GM18517 (cell line): ENCODE measurements around the gene NOSTRIN.
"Not testable (repeated sequence)": the region's sequence is repeated elsewhere in the genome, so short reads cannot be mapped to it uniquely, and the experiment has no call there.

Experiments used
- ATAC-seq: cut with Tn5 transposase; IDR thresholded peaks from one replicate; pipeline ENCODE4 v1.9.1; 2021; ENCODE audit warnings: mild to moderate bottlenecking, moderate library complexity; ENCODE audit not compliant: unreplicated experiment

Gene NOSTRIN

DNA sequence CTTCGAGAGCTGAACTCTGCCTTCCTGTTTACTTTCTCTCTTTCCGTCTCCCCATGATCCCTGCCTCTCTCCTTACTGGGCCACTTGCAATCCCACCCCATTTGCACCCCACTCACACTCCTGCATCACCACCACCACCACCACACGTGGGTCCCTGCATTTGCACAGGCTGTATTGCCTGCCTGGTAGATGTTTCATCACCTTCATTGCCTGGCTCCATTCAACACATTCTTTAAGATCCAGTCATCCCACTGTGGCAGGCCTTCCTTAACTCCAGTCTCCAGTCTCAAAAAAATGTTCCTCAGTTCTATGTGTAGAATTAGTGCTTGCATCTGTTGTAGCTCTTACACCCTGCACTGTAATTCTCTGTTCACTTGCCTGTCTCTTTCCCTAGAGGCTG, 13.9 kb downstream of the NOSTRIN start:
- ATAC-seq: no peak

DNA sequence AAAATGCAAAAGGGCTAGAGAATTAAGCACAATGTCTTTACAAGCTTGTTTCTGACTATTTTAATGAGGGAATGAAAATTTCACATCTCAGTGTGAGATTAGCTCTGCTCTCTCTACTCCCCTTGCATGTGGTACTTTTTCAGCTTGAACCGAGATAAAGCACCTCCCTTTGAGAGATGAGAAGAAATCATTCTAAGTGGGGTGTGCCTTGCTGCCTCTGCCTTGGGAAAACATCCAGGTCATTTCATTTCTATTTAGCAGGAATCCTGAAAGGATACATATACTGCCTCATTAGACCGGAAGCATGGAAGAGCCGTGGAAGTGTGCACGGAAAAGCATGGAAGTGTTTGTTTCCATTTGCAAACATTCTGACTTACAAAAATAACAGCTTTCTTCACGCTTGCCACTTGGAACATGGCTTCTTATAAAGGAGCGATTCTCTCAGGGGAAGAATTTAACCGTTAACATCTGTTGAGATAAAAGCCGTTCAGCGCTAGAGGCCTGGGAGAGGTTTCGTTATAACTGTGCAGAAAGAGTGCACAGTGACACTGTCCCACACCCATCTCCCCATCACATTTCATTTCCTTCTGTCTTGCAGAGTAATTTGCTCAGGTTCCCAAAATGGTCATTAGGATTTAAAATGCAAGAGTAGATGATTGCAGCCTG, 16.7 kb downstream of the NOSTRIN start:
- no peak for ATAC-seq

DNA sequence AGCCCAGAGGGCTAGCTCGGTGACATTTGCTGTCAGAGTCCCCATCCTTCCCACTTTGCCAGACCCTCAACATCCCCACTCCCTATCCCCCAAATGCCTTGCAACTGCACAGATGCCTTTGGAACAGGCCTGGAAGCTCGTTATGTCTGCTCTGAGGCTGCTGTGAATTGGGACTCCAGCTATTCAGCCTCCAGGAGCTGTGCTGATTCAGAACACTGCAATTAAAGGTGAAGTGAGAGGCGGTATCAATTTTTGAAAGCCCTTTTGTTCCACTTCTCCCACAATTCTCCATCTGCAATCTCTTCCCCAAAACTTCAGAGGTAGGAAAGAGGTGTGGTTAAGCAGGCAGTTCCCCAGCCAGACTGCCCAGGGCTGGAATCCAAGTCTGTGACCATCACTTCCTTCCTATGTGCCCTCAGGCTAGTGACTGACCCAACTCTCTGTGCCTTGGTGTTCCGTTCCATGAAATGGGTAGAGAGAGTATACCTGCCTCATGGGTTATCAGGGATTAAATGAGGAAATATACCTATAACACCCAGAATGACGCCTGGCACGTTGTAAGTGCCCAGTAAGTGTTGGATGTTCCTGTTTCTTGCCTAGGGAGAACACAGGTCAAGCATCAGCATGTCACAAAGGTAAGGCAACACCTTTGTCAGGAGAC, 17.5 kb downstream of the NOSTRIN start:
- no peak for ATAC-seq

DNA sequence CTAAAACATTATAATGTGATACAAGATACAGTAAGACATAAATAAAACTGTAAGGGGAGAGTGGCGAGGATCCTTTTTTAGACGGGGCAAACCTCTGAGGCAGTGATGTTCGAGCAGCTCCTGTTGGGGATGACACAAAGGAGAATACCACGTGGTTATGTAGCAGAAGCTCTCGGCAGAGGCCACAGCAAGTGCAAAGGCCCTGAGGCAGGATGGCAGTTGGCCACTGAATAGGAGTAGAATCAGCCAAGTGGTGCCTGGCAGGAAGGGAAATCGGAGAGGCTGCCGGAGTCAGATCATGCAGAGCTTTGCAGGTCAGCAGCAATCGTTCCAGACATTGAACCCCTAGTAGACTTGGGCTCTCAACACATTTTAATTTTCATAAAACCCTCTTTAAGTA, 19.1 kb downstream of the NOSTRIN start:
- ATAC-seq: no peak

DNA sequence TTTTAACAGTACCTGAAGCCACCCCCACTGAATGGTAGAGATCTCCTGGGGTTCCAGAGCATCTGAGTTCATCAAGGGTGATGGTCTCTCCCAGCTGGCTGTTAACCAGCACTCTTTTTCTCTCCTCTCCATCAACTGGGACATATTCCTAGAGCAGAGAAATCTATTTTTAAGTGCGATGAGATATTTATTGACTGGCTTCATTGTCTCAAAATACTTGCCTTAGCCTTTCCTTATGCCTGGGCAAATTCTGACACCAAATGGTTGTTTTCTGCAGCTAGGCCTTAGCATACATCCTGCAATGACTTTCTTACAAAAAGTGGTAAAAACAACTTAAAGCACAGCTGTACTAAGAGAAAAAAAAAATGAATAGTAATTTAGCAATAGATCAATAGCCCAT, 19.6 kb downstream of the NOSTRIN start:
- no peak for ATAC-seq

DNA sequence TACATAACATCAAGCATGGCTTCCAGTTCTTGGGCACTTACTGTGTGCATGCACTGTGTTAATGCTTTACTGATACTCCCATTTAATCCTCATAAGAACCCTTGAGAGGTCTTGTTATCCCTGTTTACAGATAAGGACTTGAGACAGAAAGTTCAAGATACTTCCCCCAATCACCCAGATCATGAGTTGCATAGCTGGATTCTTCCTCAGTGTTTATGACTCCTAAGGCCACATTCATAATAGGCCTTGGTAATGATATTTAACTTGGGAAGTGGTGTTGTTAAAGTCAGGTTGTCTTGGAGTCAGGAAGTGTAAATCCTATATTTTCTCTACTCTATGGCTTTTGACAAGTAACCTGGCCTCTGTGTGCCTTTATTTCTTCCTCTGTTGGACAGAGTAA, 22.7 kb downstream of the NOSTRIN start:
- ATAC-seq: no peak

DNA sequence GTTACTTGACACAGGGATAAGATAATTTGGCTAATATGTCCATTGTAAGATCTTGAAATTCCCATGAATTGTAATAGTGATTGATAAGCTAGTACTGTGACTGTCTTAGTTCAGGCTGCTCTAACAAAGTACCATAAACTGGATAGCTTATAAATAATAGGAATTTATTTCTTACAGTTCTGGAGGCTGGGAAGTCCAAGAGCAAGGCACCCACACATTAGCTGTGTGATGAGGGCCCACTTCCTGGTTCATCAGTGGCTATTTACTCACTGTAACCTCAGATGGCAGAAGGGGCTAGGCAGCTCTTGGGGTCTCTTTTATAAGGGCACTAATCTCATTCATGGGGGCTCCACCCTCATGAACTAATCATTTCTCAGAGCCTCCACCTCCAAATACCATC, 28.5 kb downstream of the NOSTRIN start:
- ATAC-seq: no peak

DNA sequence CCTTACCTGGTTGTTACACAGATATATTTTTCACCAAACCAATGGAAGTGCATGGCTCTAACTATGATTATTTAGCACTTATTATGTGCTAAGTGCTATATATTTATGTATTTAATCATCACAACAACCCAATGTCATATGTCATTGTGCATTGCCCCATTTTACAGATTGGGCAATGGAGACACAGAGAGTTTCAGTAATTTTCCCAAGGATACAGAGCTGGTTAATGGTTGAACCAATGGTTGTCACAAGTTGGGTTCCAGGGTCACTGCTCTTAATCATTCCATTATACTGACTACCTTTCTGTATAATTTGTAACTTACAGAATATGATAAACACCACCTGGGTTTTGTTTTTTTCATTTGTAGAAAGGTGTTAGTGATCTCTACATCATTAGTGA, 29.2 kb downstream of the NOSTRIN start:
- ATAC-seq: no peak

DNA sequence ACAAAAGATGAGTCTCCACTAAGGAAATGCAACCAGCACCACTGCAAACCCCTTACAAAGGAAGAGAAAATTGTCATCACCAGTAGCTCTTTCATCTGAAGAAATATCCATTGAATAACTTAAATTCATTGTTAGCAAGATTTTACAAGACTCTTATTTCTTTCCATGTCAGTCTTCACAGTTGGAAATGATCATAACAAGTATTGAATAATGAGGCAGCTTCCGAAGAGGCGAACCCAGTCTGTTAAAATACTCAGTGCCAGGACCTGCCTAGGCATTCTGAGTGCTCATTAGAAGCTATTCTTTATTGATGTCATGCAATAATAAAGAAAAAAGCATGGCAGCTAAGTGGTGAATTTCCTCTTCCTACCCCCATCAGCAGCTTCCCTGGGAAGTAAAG, 33.5 kb downstream of the NOSTRIN start:
- no peak for ATAC-seq

DNA sequence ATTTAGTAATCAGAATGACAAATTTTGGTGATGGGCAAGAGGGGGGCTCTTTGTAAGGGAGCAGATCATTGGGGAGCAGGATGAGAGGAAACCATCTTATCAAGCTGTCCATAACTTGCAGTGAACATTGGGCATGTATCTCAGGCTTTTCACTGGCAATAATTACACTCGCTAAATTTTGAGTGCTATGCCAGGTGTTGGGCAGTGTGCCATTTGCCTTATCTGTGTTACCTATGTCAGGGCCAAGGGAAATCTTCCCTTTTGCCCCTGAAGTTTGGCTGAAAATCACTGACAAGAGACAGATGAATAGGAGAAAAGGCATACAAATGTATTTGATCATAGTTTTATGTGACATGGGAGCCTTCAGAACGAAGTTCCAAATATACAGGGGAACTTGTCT, 39.0 kb downstream of the NOSTRIN start:
- ATAC-seq: no peak

DNA sequence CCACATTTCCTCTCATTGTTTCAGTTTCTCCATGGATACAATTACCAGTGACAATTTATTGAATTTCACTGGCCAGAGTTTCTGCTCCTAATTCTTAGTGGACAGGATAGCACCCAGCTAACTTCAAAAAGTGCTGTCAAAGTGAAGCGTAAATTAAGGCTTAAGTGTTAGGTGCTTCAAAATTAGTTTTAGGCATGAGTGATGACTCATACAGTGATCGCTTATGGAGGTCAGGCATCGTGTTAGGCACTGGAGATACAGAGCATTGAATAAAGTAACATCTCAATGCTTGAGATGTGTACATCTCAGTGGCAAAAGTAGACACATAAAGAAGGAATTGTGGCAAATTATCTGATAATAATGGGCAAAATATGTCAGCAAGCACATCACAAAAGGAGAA, 40.8 kb downstream of the NOSTRIN start:
- ATAC-seq: no peak

DNA sequence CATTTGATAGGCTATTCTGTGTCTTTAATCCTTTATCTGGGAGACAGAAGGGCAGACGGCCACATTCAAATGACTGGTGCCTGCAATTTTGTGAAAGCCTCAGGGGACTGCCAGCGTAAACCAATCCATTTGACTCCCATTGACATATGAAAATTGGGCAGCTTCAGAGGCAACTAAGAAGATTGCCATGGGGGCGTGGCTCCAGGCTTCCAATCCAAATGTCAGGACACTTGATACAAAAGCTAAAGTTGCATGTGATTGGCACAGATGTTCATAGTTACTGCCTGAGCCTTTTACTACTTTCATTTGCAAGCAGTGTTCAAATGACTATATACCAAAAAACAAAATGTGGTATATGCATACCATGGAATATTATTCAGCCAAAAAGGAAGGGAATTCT, 45.8 kb downstream of the NOSTRIN start:
- ATAC-seq: no peak

DNA sequence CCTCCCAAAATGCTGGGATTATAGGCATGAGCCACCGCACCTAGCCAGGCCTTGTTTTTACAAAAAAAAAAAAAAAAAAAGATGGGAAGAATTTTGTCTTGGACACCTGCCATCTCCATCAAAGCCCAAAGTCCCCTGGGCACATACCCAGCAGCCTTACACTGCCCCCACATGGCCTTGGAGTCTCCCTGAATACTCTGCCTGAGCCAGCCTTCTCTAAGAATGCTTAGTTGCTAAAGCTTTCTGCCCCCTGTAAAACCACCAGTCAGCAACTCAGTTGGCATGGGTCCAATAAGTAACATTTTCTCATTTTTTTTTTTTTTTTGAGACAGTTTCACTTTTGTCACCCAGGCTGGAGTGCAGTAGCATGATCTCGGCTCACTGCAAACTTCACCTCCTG, 47.2 kb downstream of the NOSTRIN start:
- ATAC-seq: no peak

DNA sequence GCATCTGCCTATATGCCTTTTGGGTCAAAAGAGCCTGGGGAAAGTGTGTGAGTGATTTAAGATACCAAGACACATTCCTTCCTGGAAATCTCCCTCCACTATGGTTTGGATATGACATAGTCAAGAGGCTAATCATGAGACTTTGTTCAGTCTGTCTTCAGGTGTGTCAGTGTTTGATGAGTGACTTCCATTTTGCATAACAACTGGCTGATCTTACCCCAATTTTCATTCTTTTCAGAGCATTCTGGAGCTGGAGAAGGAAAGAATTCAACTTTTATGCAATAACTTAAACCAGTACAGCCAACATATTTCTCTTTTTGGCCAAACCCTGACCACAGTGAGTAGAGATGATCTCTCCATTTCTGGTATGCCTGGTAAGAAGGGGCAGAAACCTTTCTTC, 48.4 kb downstream of the NOSTRIN start:
- ATAC-seq: no peak

DNA sequence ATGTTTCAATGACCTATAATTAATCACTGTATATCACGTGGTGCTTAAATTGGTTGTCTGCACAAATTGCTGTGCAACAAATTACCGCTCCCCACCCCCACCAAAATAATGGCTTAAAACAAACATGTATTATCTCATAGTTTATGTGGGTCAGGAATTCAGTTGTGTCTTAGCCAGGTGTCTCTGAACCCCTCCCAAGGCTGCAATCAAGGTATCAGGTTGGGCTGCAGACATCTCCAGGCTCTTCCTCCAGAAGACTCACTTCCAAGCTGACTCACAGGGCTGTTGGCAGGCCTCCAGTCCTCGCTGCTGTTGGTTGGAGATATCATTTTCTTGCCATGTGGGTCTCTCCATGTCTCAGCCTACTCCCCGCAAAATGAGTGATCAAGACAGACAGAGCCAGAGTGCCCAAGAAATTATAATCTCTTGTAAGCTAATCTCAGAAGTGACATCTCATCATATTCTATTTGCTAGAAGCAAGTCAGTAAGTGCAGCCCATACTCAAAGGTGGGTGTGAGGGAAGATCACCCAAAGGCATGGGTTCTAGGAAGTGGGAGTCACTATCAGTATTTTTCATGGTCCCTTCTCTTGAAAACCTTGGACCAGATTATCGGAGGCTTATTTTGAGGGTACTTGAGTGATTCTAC, 49.4 kb downstream of the NOSTRIN start:
- no peak for ATAC-seq

DNA sequence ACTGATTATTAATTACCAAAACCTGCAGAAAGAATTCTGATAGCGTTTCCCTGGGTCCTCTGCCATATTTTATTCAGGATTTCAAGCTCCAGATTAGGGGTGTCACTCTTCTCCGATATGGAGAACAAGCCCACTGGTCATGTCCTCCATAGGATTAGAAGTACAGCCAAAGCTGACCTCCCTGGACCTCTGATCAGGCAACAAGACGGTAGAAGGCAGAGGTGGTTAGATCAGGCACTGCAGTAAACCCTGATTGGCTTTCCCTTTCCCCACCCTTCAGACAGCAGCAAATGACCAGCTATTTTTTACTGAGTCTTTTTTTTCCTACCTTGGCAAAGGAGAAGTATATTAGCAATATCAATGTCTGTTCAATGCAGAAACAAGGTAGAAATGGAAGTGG, 50.0 kb downstream of the NOSTRIN start:
- ATAC-seq: no peak

DNA sequence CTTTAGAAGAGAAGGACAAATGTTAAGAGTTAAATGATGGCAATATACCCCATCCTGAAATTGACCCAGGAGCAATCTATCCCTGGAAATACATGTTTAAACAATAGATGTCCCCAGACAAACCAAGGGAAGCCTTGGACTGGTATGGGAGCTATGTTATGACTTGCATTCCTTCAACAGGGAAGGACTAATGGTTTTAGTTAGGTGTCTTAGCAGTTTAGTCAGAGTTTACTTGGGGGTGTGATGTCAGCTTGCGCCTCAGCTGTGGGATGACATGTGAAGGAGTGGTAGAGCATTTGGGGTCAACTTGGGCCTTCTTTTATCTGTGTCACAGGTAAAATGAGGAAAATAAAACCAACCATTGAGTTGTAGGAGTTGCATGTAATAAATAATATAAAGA, 51.0 kb downstream of the NOSTRIN start:
- ATAC-seq: no peak

DNA sequence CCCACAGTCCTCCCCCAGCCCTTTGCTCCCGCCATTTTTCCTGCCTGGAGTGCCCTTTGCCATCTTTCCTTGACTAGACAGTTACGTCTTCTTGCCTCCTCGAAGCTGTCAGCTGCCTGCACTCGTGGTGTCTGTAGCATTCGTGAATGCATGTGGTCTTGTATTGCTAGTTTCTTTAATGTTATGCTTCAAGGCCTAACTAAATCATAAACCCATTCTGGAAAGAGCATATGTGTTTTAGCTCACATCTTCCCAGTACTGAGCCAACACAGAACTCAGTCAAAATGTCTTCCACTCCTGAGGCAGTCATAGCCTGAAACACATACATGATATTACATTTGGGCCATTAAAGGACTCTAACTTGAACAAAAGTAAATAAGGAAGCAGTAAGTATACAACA, 52.2 kb downstream of the NOSTRIN start:
- ATAC-seq: no peak

DNA sequence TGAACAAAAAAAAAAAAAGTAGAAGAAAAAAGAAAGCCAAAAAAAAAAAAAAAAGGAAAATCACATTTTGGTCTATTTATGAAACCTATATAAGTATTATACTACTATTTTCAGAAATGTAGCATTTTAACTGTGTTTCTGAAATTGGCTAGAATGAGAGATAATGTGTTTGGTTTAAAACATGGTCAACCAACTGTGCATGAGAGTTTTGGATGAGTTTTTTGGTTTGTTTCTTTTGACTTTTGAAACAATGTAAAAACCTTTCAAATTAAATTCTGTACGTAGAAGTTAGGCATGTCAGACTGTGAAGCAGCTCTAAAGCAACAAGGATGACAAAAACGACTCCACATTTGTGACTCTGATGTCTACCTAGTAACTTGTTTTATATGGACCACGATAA, 53.2 kb downstream of the NOSTRIN start:
- ATAC-seq: no peak

DNA sequence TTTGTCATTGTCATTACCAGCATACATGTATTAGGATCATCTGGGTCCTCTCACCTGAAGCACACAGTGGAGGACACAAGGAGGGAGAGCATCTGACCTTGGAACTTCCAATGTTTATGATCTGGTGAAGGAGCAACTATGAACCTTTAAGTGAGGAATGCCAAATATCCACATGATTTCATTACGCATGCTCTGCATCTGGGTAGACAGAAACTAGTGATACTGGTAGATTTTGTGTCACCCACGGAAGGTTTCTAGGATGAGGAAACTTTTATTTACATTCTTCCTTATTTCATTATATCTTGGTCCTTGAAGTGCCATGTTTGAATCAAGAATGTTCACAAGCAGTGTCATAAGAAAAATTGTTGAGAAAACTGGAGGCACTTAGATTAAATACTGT, 55.7 kb downstream of the NOSTRIN start:
- no peak for ATAC-seq

DNA sequence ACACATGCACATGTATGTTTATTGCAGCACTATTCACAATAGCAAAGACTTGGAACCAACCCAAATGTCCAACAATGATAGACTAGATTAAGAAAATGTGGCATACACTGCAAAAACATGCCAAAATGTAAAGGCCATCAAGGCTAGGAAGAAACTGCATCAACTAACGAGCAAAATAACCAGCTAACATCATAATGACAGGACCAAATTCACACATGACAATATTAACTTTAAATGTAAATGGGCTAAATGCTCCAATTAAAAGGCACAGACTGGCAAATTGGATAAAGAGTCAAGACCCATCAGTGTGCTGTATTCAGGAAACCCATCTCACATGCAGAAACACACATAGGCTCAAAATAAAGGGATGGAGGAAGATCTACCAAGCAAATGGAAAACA, 64.7 kb downstream of the NOSTRIN start:
- not testable (repeated sequence) for ATAC-seq

DNA sequence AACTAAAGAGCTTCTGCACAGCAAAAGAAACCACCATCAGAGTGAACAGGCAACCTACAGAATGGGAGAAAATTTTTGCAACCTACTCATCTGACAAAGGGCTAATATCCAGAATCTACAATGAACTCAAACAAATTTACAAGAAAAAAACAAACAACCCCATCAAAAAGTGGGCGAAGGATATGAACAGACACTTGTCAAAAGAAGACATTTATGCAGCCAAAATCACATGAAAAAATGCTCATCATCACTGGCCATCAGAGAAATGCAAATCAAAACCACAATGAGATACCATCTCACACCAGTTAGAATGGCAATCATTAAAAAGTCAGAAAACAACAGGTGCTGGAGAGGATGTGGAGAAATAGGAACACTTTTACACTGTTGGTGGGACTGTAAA, 67.9 kb downstream of the NOSTRIN start:
- ATAC-seq: not testable (repeated sequence)
